SH-SY5Y (cell line): ENCODE data around the gene CSTA.

Source experiments
- GATA2 ChIP-seq: IDR thresholded peaks from 2 replicates; pipeline ENCODE4 v1.6.1; 2011; ENCODE audit warnings: mild to moderate bottlenecking, low read depth, low read length
- GATA3 ChIP-seq: IDR thresholded peaks from 2 replicates; pipeline ENCODE4 v1.6.1; 2011; ENCODE audit warnings: low read depth, mild to moderate bottlenecking, low read length, moderate library complexity

GRCh38 chr3:122332551-122332950, 7.5 kb downstream of the CSTA start:
- TF ChIP-seq GATA2 (no peak), GATA3 (no peak)
